HG03280 (cell line): ENCODE results near the gene GLB1L2.

Source experiments
- ATAC-seq: cut with Tn5 transposase; IDR thresholded peaks from one replicate; pipeline ENCODE4 v1.9.1; 2021; ENCODE audit warnings: mild to moderate bottlenecking, moderate library complexity; ENCODE audit not compliant: unreplicated experiment

GLB1L2 gene

DNA sequence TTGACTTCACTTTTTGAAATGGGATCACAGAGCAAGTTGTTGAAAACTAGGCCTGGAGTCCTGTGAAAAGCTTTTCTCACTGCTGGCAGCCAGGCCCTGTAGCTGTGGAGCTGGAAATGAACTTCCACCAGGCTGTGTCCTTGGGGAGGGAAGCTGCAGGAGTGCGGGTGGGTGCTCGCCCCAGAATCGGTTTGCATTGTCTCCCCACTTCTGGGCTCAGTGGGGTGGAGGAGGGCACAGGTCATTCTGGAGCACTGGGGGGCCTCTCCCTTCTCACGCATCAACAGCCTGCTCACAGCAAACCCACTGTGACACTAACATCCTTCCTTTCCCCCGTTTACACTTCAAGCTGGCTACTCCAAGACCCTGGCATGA, 15.2 kb downstream of the GLB1L2 start:
- no peak for ATAC-seq

DNA sequence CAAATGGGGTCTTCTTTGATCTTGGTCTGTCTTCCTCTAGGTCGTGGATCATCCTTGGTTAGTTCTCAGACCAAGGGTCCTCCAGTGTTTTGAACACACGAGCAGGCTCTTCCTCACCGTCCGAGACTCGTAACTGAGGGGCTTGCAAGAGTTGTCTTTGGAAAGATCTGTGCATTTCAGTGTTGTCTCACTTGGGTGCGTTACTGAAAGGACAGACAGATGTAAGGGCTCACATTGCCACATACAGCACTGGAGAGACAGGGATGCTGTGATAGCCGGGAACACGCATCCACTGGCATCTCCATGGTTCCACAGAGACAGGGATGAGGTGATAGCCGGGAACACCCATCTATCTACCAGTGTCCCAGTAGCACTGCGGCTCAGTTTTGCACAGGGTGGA, 15.7 kb downstream of the GLB1L2 start:
- no peak for ATAC-seq

GRCh38 chr11:134349109-134349801, 17.5 kb downstream of the GLB1L2 start:
- peak; percentile 48 for ATAC-seq

DNA sequence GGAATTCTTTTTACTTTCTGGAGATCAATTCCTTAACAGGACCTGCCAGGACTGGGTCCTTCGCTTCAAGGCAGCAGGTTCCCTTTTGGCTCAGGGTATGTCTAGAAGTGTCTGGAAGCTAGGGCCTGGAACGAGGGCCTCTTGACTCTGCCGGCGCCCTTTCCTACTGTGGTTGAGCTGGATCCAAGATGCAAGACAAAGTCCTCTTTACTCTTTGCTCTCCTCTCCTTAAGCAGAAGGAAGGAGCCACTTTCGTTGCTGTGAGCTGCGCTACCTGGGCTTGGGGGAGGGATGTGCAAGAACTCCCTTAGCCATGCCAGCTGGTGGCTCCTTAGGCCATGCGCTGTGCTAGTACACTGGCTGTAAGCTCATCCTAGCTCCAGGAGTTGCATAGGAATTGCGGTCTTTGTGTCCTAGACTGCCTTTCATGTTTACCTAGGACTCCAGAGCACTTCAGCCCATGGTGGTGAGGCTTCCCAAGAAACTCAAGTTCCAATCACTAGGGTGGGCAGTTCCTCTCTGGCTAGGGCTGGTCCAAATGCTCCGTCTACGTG, 18.1 kb downstream of the GLB1L2 start:
- ATAC-seq = peak; percentile 14

GRCh38 chr11:134350381-134350780, 18.6 kb downstream of the GLB1L2 start:
- ATAC-seq = peak; percentile 49

DNA sequence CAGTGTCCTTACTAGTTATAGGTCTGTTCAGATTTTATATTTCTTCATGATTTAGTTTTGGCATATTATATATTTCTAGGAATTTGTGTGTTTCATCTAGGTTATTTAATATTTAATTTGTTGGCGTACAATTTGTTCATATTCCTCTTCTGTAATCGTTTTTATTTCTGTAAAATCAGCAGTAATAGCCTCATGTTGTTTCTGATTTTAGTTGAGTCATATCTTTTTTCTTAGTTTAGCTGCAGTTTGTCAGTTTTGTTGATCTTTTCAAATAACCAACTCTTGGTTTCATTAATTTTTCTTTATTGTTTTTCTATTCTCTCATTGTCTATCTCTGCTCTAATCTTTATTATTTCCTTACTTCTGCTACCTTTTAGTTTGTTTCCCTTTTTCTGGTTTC, 20.3 kb downstream of the GLB1L2 start:
- ATAC-seq = no peak

- ATAC-seq = no peak
Observed at GRCh38 chr11:134355136-134355535, 23.3 kb downstream of the GLB1L2 start.

GRCh38 chr11:134355656-134356055, 23.9 kb downstream of the GLB1L2 start:
- ATAC-seq = no peak

DNA sequence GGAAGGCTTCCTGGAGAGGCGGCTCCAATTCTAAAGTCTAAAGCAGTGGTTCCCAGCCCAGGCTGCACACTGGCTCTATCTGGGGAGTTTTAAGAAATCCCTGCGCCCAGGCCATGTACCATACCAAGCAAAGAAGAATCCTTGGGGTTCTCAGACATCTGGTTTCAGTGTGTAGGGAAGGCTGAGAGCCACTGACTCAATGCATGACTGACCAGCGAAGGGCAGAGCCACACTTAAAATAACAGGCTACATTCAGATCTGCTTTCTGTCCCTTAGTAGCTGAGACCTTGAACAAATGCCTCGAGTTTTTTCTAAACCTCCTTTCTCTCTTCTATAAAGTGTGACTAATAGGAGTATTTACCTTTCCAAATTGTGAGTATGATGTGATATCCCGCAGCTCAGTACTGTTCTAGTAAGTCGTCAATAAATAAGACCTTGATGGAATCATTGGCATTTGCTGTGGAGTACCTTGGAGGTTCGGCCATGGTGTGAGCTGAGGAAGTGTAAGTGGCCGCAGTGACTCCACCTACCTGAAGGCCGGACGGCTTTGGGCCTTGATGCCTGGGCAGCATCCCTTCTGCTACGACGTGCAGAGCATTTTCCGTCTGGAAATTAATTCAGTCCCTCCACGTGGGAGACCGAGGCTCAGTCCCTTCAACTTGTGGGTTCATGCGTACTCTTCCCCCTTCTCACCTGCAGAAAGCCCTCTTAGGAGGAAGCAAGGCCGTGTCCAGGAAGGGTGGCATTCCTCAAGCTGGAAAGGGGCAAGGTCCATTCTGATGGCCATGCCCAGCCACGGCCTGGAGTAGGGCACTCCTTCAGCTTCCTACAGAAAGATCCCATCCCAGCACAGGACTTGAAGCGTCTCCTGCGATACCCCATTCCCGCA, 25.1 kb downstream of the GLB1L2 start:
- no peak for ATAC-seq

DNA sequence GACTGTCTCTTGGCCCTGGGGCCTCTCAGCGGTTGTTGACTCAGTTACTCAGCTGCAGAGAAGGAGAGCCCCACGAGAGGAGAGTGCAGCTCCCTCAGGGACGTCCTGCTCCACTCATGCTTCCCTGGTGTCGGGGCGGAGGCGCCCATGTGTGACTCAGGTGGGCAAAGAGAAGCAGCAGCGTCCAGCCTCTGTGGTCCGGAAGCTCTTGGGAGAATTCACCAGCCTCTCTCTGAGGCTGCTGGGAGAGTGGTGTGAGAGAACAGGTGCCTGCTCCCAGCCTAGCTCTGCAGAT, 25.7 kb downstream of the GLB1L2 start:
- no peak for ATAC-seq

- no peak for ATAC-seq
Observed at GRCh38 chr11:134358165-134358855, 26.5 kb downstream of the GLB1L2 start.

GRCh38 chr11:134358856-134359490, 27.2 kb downstream of the GLB1L2 start:
- no peak for ATAC-seq

- no peak for ATAC-seq
Observed at GRCh38 chr11:134359646-134360045, 27.9 kb downstream of the GLB1L2 start.

DNA sequence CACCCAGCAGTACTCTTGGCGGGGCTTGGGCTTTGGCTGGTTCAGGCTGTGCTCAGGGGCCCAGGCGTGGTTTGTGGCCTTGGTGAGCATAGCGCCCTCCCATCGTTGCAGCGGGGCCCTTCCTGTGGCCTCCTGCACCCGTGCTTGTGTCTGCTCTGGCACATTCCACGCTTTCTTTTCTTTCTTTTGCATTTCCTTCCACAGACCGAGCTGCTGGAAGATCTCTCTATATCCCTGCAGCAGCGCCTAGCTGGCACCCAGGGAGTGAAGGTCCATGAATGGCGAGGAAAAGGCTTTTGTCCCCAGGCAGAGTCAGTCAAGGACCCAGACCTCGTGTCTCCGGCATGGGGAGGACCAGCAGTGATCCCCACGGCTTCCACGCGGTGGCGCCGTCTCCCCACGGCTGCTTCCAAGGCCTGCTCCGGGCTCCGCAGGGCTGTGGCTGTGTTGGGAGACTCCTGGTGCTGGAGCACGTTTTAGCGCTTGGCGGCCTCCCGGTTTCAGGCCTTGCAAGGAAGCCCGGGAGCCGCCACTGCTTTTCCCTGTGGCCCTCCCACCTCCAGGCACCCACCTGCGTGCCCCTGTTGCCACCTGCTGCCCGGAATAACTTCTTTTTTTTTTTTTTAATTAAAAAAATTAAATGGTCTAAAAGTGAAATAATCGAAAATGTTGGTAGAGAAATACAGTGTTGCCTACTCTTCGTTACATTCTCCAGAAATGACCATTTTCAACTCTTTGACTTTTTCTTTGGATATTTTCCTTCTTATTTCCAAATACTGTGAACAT, 28.5 kb downstream of the GLB1L2 start:
- peak; percentile 89 for ATAC-seq

DNA sequence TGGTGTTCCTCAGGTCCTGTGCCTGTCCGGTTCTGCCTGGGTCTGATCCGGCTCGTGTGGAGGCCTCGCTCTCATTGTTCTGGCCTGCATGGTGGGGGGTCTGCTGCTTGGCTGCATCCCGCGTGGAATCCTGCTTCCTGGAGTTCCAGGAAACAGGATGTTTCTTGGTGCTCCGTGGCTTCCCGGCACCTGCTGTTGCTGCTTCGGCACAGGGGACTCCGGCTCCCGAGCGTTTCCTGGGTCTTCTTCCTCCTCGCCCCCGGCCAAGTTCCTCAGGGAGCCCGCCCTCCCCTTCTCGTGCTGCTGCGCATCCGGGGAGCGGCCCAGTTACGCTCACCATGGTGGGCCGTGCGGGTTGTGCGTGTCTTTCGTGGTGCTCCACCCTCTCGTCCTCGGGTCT, 29.9 kb downstream of the GLB1L2 start:
- ATAC-seq = no peak

- no peak for ATAC-seq
Observed at GRCh38 chr11:134362192-134362901, 30.6 kb downstream of the GLB1L2 start.

DNA sequence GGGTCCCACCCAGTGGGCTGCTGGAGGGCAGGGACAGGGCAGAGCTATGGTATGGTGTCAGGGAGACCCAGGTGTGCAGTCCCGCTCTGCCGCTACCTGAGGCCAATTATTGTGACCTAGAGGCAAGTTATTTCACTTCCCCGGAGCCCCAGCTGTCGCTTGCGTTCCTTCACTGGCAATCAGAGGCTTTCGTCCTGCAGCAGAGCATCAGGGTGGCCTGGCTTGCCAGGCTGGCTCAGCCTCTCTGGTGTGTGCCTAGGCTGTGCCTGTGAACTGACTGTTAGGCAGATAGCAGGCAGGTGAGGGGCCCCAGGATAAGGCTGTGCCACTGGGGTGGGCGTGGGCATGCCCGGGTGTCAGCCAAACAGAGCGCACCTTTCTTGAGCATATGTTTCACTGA, 31.4 kb downstream of the GLB1L2 start:
- no peak for ATAC-seq

DNA sequence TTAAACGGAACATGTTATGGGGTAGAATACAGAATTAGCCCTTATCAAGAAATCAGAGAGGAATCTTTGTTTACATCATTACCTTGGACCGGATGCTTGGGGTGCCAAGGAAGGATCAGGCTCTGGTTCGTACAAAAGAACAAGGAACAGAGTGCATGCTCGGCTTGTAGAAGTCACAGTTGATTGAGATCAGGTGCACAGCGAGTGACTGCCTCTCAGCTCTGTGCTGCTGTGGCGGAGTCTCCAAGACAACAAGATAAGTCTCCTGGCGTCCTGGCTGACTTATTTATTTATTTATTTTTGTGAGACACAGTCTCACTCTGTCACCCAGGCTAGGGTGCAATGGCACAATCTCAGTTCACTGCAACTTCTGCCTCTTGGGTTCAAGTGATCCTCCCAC, 31.8 kb downstream of the GLB1L2 start:
- no peak for ATAC-seq

DNA sequence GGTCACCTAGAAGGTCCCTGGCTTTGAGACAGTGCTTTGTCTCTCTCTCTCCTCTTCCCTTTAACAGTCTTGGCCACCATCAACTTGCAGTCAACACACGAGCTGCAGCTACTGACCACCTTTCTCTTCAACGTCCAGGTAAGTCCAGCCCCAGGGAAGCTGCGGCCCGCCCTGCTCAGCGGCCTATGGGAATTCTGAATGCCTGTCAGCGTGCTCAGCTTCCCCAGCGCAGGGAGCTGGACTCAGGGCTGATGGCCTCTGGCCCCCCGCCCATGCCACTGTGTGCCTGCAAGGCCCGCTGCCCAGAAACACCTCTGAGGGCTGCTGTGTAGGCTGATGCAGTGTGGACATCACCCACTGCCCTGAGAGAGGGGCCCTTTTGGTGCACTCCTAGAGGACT, 32.5 kb downstream of the GLB1L2 start:
- no peak for ATAC-seq
